ENCODE measurements around the gene PXDN. TPM values are rescaled to one million over a fixed set of nuclear protein-coding genes. Genes with fewer than 3 reads are reported as not detected.

PXDN gene
- total and polyA plus RNA-seq, 10 of the 15 experiments (the other 5 are each of a cell fraction or from before 2014, with no cell fraction given): 0.12 to 0.69 (median 0.23) TPM; not detected in 5

DNA sequence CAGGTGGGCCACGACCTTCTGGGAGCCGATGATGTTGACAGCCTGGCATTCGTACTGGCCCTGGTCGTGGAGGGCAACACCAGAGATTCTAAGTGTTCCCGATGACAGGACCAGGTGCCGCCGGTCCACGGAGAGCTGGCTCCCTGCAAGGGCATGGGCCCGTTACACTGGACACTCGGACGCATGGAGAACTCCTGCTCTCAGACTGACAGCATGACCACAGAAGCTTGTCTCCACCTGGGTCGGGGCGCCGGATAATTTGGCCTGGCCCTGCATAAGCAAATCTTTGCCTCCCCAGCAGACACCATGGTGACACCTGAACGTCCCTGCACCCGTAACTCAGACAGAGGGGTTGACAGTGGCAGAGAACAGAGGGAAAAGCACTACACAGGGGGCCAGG, 80.7 kb downstream of the PXDN start:
- no peaks in the 10 kb centered on the region for H3K9me3 ChIP-seq (replicated peaks; ENCODE audit: control insufficient read depth, insufficient read depth, low read length)
- in situ Hi-C loops (cut with MboI): no loop called here
- no peaks in the 10 kb centered on the region for H3K36me3 ChIP-seq (ENCODE audit: control insufficient read depth in 2 of 2, insufficient read depth in 2 of 2, low read length in 1 of 2)
- ChIA-PET CTCF (no interaction called here), SMC1A (ENCODE audit: uncharacterized antibody, unreplicated experiment) (no interaction called here), RAD21 (ENCODE audit: unreplicated experiment) (no interaction called here), POLR2A (no interaction called here)
- DNase-seq (ENCODE audit: low read depth, low spot score) (no peak), FAIRE-seq (no peak), ATAC-seq (no peak)
- BruUV-seq (replicated peaks): no TSS peak
- TF ChIP-seq, protein P1, sequence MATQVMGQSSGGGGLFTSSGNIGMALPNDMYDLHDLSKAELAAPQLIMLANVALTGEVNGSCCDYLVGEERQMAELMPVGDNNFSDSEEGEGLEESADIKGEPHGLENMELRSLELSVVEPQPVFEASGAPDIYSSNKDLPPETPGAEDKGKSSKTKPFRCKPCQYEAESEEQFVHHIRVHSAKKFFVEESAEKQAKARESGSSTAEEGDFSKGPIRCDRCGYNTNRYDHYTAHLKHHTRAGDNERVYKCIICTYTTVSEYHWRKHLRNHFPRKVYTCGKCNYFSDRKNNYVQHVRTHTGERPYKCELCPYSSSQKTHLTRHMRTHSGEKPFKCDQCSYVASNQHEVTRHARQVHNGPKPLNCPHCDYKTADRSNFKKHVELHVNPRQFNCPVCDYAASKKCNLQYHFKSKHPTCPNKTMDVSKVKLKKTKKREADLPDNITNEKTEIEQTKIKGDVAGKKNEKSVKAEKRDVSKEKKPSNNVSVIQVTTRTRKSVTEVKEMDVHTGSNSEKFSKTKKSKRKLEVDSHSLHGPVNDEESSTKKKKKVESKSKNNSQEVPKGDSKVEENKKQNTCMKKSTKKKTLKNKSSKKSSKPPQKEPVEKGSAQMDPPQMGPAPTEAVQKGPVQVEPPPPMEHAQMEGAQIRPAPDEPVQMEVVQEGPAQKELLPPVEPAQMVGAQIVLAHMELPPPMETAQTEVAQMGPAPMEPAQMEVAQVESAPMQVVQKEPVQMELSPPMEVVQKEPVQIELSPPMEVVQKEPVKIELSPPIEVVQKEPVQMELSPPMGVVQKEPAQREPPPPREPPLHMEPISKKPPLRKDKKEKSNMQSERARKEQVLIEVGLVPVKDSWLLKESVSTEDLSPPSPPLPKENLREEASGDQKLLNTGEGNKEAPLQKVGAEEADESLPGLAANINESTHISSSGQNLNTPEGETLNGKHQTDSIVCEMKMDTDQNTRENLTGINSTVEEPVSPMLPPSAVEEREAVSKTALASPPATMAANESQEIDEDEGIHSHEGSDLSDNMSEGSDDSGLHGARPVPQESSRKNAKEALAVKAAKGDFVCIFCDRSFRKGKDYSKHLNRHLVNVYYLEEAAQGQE (IDR thresholded peaks at IDR 0.05; ENCODE audit: low read depth, low read length): no peak
- TF ChIP-seq EED (IDR thresholded peaks at IDR 0.05; ENCODE audit: low read depth) (no peak), NFXL1 (IDR thresholded peaks at IDR 0.05; ENCODE audit: borderline replicate concordance) (no peak), IKZF2 (IDR thresholded peaks at IDR 0.05) (no peak), NFYA (IDR thresholded peaks at IDR 0.05; ENCODE audit: borderline replicate concordance, low read depth, low read length) (no peak), KDM1A (IDR thresholded peaks at IDR 0.05; ENCODE audit: borderline replicate concordance) (no peak), NR2F1 (conservative IDR thresholded peaks at IDR 0.05) (no peak)
- H3K9ac ChIP-seq (ENCODE audit: control insufficient read depth, insufficient read depth, low read length): no peak overlapping the region
- no peaks in the 10 kb centered on the region for H3K79me2 ChIP-seq (ENCODE audit: control insufficient read depth, insufficient read depth, low read length)
- H3K4me2 ChIP-seq (ENCODE audit: control insufficient read depth, insufficient read depth): no peak overlapping the region
- H3K27me3 ChIP-seq (replicated peaks in 1 of 2; ENCODE audit: control insufficient read depth in 2 of 2, insufficient read depth in 2 of 2, low read length in 1 of 2): no peaks in the 10 kb centered on the region
- H3K27ac ChIP-seq (ENCODE audit: control insufficient read depth, insufficient read depth): no peak overlapping the region
- no peaks in the 10 kb centered on the region for H4K20me1 ChIP-seq (ENCODE audit: control insufficient read depth, insufficient read depth)
- no peak overlapping the region for H2AFZ ChIP-seq (ENCODE audit: control insufficient read depth, low read depth, low read length)
- no peak overlapping the region for H3K4me3 ChIP-seq
- WGBS (ENCODE audit: insufficient coverage, insufficient replicate concordance, low lambda C conversion rate, missing lambda C conversion rate): 63% methylated on average over 16 of the region's 16 CpGs
- H3K4me1 ChIP-seq (ENCODE audit: control insufficient read depth, insufficient read depth, low read length): no peaks in the 10 kb centered on the region
- intact Hi-C loops (cut with micrococcal nuclease; ENCODE audit: unreplicated experiment): no loop called here

Data from GM12878 (cell line).